Caco-2 (cell line): ENCODE results near the gene OR2V1. TPM values are rescaled to one million over a fixed set of nuclear protein-coding genes. Genes with fewer than 3 reads are reported as not detected.
A peak's percentile ranks its signal among the peaks of the same experiment; 100 is the strongest.
"Not testable (repeated sequence)": the region's sequence is repeated elsewhere in the genome, so short reads cannot be mapped to it uniquely, and the experiment has no call there.

Source experiments
- BruUV-seq: library from RNA; stranded (reverse); fragments of 400-500 nt; replicated peaks from 2 replicates; lab custom pipeline; 2021; lab: Mats Ljungman, UMichigan
- CTCF ChIA-PET: fragments of 300-600 bp; sonication (Branson Sonifier 250); formaldehyde crosslinking; loops from one replicate; lab custom pipeline; 2022; ENCODE audit warnings: antibody characterized with exemption; lab: Charles Lee
- POLR2A ChIA-PET: fragments of 300-600 bp; sonication (Branson Sonifier 250); formaldehyde crosslinking; loops from one replicate; lab custom pipeline; 2022; ENCODE audit warnings: antibody characterized with exemption; lab: Charles Lee
- DNase-seq, 2 experiments: peaks; one replicate each; pipeline versions ENCODE4 v3.0.0 to v3.0.0-alpha.2; 2020 to 2022
- H3K27me3 ChIP-seq: replicated peaks from 2 replicates; pipeline ENCODE4 v1.6.0; 2011; ENCODE audit warnings: low read length; ENCODE audit not compliant: control insufficient read depth, insufficient read depth
- H3K36me3 ChIP-seq: 2 replicates; pipeline ENCODE4 v1.5.1; 2011; ENCODE audit warnings: low read length; ENCODE audit not compliant: control insufficient read depth, insufficient read depth
- H3K4me1 ChIP-seq: fragments of 250-450 bp; sonication (Bioruptor Pico); 2 replicates; pipeline ENCODE4 v1.5.1; 2020; ENCODE audit warnings: mild to moderate bottlenecking
- H3K4me3 ChIP-seq: 2 replicates; pipeline ENCODE4 v1.5.1; 2011; ENCODE audit warnings: low read depth, mild to moderate bottlenecking, control low read depth, low read length
- H3K9me3 ChIP-seq: fragments of 250-450 bp; sonication (Bioruptor Pico); 2 replicates; pipeline ENCODE4 v1.5.1; 2020; ENCODE audit warnings: mild to moderate bottlenecking, moderate library complexity
- H3K27ac Mint-ChIP-seq: one replicate; pipeline ENCODE4 v1.8.0; 2022; ENCODE audit warnings: mixed read lengths; ENCODE audit not compliant: unreplicated experiment
- H3K27me3 Mint-ChIP-seq: one replicate; pipeline ENCODE4 v1.8.0; 2022; ENCODE audit warnings: mixed read lengths; ENCODE audit not compliant: insufficient read depth, unreplicated experiment
- H3K36me3 Mint-ChIP-seq: one replicate; pipeline ENCODE4 v1.8.0; 2022; ENCODE audit warnings: mild to moderate bottlenecking, mixed read lengths; ENCODE audit not compliant: insufficient read depth, unreplicated experiment
- H3K4me1 Mint-ChIP-seq: one replicate; pipeline ENCODE4 v1.8.0; 2022; ENCODE audit warnings: low read depth, mixed read lengths; ENCODE audit not compliant: unreplicated experiment
- H3K4me3 Mint-ChIP-seq: one replicate; pipeline ENCODE4 v1.8.0; 2022; ENCODE audit warnings: mild to moderate bottlenecking, moderate library complexity, mixed read lengths; ENCODE audit not compliant: unreplicated experiment
- H3K9me3 Mint-ChIP-seq: one replicate; pipeline ENCODE4 v1.8.0; 2022; ENCODE audit warnings: mixed read lengths; ENCODE audit not compliant: unreplicated experiment
- CTCF ChIP-seq, 2 experiments: fragments of 200-600 bp in 1 of 2; IDR thresholded peaks; 1 replicate in 1 of 2; 2 replicates in 1 of 2; pipeline versions ENCODE4 v1.5.1 to v1.8.0; 2011 to 2022; ENCODE audit warnings: antibody characterized with exemption in 1 of 2, control low read depth in 1 of 2, inconsistent platforms in 1 of 2, low read depth in 1 of 2, low read length in 1 of 2, mild to moderate bottlenecking in 1 of 2, moderate library complexity in 1 of 2; ENCODE audit not compliant: insufficient read depth in 1 of 2, severe bottlenecking in 1 of 2, unreplicated experiment in 1 of 2
- intact Hi-C: fragments of 100-400 bp; cut with micrococcal nuclease; formaldehyde crosslinking; loops from one replicate; pipeline ENCODE4 v1.10.0; 2022; ENCODE audit not compliant: unreplicated experiment
- total RNA-seq: library from RNA; stranded (reverse); gene quantifications from 2 replicates; pipeline ENCODE4 v1.2.3, GENCODE V29; 2022

OR2V1 gene
- total RNA-seq, 1 experiment from 2014 or later, result not detected

DNA sequence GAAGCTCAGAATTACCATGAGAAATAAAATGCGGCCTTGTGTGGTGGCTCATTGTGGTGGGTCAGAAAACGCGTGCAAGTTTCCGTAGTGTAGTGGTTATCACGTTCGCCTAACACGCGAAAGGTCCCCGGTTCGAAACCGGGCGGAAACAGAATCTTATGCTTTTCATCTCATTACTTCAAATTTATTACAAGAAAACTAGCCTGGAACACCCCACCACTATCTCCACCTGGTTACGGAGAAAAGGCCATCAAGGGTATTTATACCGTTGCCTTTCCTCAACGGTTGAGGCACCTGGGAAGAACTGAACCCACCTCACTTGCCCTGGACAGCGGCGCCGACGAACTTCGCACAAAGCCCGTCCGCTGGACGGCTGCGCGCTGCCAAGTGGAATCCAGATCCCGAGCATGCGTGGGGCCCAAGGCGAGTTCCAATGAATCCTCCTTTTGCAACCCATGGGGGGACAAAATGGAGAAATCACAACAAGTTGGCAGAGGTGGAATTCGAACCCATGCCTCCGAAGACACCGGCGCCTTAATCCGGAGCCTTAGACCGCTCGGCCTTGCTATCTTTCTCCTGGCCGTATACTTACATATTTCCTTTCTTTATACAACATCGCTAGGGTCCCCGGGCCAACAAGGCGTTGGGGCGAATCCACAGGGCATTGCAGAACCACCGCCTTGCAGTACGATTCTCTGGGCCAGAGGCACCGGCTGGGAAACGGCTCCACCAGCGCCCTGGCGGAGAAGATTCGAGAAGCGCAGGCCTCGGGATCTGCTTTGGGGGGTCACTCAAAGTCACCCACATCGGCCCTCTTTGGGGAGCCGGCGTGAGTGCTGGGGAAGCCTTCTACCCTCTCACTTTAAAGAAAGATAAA lies 33.3 kb upstream of the OR2V1 start:
- no peak for TF ChIP-seq CTCF (IDR thresholded peaks at IDR 0.05; ENCODE audit: insufficient read depth in 1 of 2, low read depth in 1 of 2, low read length in 1 of 2, severe bottlenecking in 1 of 2, unreplicated experiment in 1 of 2)
- Mint-ChIP-seq H3K4me3 (no peak overlapping the region), H3K36me3 (peaks cover 5% of the 10 kb centered on the region), H3K9me3 (no peaks in the 10 kb centered on the region), H3K27ac (no peak overlapping the region), H3K4me1 (peaks cover 10% of the 10 kb centered on the region), H3K27me3 (peaks cover 3% of the 10 kb centered on the region)
- no peak overlapping the region for H3K4me3 ChIP-seq
- no peaks in the 10 kb centered on the region for H3K36me3 ChIP-seq
- DNase-seq, result no peak
- H3K27me3 ChIP-seq, result no peaks in the 10 kb centered on the region
- ChIA-PET POLR2A (no interaction called here), CTCF (no interaction called here)
- intact Hi-C loops, result no loop called here
- H3K9me3 ChIP-seq, result no peaks in the 10 kb centered on the region
- BruUV-seq, result no TSS peak
- peaks cover 15% of the 10 kb centered on the region for H3K4me1 ChIP-seq

- H3K36me3 Mint-ChIP-seq, result peaks cover 4% of the 10 kb centered on the region
- no TSS peak for BruUV-seq
- no peak for DNase-seq
- no peak overlapping the region for H3K27ac Mint-ChIP-seq
- no peak for TF ChIP-seq CTCF (IDR thresholded peaks at IDR 0.05; ENCODE audit: insufficient read depth in 1 of 2, low read depth in 1 of 2, low read length in 1 of 2, severe bottlenecking in 1 of 2, unreplicated experiment in 1 of 2)
- no peak overlapping the region for H3K4me3 Mint-ChIP-seq
- ChIA-PET POLR2A (no interaction called here), CTCF (no interaction called here)
- peaks cover 15% of the 10 kb centered on the region for H3K4me1 ChIP-seq
- no peaks in the 10 kb centered on the region for H3K36me3 ChIP-seq
- no peaks in the 10 kb centered on the region for H3K27me3 ChIP-seq
- no peak overlapping the region for H3K4me3 ChIP-seq
- intact Hi-C loops, result no loop called here
- no peaks in the 10 kb centered on the region for H3K9me3 ChIP-seq
- H3K9me3 Mint-ChIP-seq, result no peaks in the 10 kb centered on the region
- H3K4me1 Mint-ChIP-seq, result peaks cover 7% of the 10 kb centered on the region
- no peaks in the 10 kb centered on the region for H3K27me3 Mint-ChIP-seq
Observed at GRCh38 chr5:181163487-181164075, 32.6 kb upstream of the OR2V1 start.

- POLR2A ChIA-PET, result no interaction called here
- TSS peak; percentile 85 for BruUV-seq
- peaks cover 11% of the 10 kb centered on the region for H3K4me1 ChIP-seq
- intact Hi-C loops, result no loop called here
- no peak for TF ChIP-seq CTCF (IDR thresholded peaks at IDR 0.05; ENCODE audit: insufficient read depth in 1 of 2, low read depth in 1 of 2, low read length in 1 of 2, severe bottlenecking in 1 of 2, unreplicated experiment in 1 of 2)
- Mint-ChIP-seq H3K36me3 (peaks cover 4% of the 10 kb centered on the region), H3K27me3 (no peaks in the 10 kb centered on the region), H3K9me3 (no peaks in the 10 kb centered on the region), H3K4me1 (peaks cover 7% of the 10 kb centered on the region), H3K4me3 (peak overlapping the region; percentile 66), H3K27ac (peak overlapping the region; percentile 94)
- no peak for DNase-seq
- H3K9me3 ChIP-seq, result no peaks in the 10 kb centered on the region
- CTCF ChIA-PET, result interaction anchor here (1.0 kb wide), 1 partner anchor 11 kb away, joined by 4 read pairs; no protein-coding TSS in a partner anchor
- H3K27me3 ChIP-seq, result no peaks in the 10 kb centered on the region
- no peak overlapping the region for H3K4me3 ChIP-seq
- H3K36me3 ChIP-seq, result no peaks in the 10 kb centered on the region
Observed at GRCh38 chr5:181161534-181162175, 30.7 kb upstream of the OR2V1 start.

GRCh38 chr5:181160755-181161533 lies 30.0 kb upstream of the OR2V1 start:
- H3K9me3 Mint-ChIP-seq, POLR2A ChIA-PET, H3K4me1 Mint-ChIP-seq, H3K27me3 ChIP-seq, BruUV-seq, H3K36me3 Mint-ChIP-seq, H3K27me3 Mint-ChIP-seq, H3K9me3 ChIP-seq, intact Hi-C loops, H3K4me3 ChIP-seq, H3K36me3 ChIP-seq: not testable (repeated sequence)
- Mint-ChIP-seq H3K4me3 (peak overlapping the region; percentile 66), H3K27ac (peak overlapping the region; percentile 94)
- CTCF ChIA-PET, result interaction anchor here (1.0 kb wide), 1 partner anchor 12 kb away, joined by 4 read pairs; no protein-coding TSS in a partner anchor
- peak; percentile 52 to 75 for DNase-seq
- peaks cover 11% of the 10 kb centered on the region for H3K4me1 ChIP-seq
